Globus pallidus (tissue), 1 donor: Measurements from ENCODE around the gene ZYG11B.
"Not testable (repeated sequence)": the region's sequence is repeated elsewhere in the genome, so short reads cannot be mapped to it uniquely, and the experiment has no call there.

Source experiments
- DNase-seq: peaks from one replicate; pipeline ENCODE4 v3.0.0-alpha.2; 2015; ENCODE audit warnings: low spot score

ZYG11B gene

DNA sequence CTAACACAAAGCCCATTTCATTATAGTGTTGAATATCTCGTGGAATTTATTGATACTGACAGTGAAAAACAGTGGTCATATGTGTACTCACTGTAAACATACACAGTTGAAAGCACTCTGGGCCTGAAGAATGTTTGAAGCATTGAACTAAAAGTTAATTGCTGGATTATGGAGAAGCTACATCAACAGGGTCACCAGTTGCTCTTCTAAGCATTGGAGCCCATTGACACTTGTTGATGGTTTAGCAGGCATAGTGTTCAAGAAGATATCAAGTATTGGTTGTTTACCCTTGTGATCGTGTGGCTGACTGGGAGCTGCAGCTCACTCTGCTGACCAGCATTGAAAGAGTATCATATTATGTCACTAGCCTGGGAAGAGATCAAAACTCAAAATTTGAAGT, 126.6 kb downstream of the ZYG11B start:
- no peak for DNase-seq

DNA sequence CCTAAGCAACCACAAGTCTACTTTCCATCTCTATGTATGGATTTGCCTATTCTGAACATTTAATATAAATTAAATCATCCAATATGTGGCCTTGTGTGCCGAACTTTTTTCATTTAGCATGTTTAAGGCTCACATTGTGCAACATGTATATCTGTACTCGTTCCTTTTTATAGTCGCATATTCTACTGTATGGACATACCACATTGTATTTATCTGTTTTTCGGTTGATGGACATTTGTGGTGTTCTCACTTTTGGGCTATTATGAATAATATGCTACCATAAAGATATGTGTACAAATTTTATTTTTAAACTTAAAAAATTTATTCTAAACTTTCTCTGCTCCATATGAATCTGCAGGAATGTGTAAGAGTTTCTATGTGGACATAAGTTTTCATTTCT, 129.3 kb downstream of the ZYG11B start:
- no peak for DNase-seq

DNA sequence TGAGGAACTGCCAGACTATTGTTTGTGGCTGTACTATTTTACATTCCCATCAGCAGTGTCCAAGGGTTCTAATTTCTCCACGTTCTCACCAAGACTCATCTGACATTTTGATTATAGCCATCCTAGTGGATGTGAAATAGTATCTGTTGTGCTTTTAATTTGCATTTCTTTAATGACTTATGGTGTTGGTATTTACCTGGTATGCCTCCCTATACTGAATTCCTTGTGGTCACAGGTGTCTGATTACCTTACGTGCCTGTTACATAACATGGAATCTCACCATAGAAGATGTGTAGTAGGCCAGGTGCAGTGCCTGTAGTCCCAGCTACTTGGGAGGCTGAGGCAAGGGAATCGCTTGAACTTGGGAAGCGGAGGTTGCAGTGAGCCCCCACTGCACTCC, 129.8 kb downstream of the ZYG11B start:
- DNase-seq, result no peak

- no peak for DNase-seq
These were observed 131.2 kb downstream of the ZYG11B start for GRCh38 chr1:52857443-52857842.

GRCh38 chr1:52862666-52863458, 136.6 kb downstream of the ZYG11B start:
- DNase-seq, result no peak

GRCh38 chr1:52867087-52867863, 141.0 kb downstream of the ZYG11B start:
- no peak for DNase-seq

DNA sequence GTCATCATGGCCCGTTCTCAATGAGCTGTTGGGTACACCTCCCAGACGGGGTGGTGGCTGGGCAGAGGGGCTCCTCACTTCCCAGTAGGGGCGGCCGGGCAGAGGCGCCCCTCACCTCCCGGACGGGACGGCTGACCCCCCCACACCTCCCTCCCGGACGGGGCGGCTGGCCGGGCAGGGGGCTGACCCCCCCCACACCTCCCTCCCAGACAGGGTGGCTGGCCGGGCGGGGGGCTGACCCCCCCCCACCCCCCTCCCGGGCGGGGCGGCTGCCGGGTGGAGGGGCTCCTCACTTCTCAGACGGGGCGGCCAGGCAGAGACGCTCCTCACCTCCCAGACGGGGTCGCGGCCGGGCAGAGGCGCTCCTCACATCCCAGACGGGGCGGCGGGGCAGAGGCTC, 143.5 kb downstream of the ZYG11B start:
- not testable (repeated sequence) for DNase-seq

- DNase-seq, result no peak
These were observed 150.6 kb downstream of the ZYG11B start for GRCh38 chr1:52876843-52877242.
